Stimulated activated CD4-positive, alpha-beta T cell treated with anti-CD3 and anti-CD28 coated beads, Interleukin-15, amount 100 ng/mL, for 48 hours (primary cell): ENCODE measurements around the gene TULP4.

Experiments used
- DNase-seq, 2 donors: peaks; one replicate each; pipeline ENCODE4 v3.0.0-alpha.2; 2020; ENCODE audit warnings: low read depth in 2 of 2

Gene TULP4

GRCh38 chr6:158418501-158418900, 106.2 kb downstream of the TULP4 start:
- DNase-seq, result no peak

- DNase-seq, result no peak
Observed at GRCh38 chr6:158419339-158419909, 107.2 kb downstream of the TULP4 start.

DNA sequence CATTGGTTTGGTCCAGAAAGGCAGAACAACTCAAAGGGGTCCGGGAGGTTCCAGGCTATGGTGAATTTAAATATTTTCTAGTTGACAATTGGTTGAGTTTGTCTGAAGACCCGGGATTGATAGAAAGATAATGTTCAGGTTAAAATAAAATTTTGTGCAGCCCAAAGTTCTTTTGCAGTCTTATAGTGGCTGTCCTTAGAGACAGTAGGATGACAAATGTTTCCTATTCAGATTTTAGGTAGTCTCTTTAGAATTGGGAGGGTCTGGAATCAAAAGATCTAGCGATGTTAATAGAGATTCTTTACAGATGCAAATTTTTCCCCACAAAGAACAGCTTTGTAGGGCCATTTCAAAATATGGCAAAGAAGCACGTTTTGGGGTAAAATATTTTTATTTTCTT, 109.1 kb downstream of the TULP4 start:
- DNase-seq, result no peak

DNA sequence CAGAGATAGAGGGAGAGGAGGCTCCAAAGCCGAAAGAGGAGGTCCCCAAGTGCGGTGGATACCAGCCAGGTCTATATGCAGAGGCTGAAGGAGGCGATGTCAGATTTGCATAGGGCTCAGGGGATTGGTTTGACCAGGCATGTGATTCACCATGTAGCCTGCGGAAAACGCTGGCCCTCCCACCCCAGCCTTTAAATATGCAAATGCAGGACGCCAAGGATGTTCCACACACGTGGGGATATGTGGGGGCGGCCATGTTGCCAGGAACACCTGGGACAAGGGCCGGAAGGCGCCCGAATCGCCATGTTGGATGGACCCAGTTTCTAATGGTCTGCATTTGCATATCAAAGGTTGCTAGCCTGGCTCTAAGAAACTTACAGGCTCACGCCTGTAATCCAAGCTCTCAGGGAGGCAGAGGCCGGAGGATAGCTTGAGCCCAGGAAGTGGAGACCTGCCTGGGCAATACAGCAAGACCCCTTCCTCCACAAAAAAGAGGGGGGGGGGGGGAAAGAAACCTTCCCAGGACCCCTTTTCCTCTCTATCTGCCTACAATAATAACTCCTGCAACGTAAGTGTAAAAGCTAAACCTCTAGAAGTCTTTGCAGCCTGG, 110.5 kb downstream of the TULP4 start:
- no peak for DNase-seq

DNA sequence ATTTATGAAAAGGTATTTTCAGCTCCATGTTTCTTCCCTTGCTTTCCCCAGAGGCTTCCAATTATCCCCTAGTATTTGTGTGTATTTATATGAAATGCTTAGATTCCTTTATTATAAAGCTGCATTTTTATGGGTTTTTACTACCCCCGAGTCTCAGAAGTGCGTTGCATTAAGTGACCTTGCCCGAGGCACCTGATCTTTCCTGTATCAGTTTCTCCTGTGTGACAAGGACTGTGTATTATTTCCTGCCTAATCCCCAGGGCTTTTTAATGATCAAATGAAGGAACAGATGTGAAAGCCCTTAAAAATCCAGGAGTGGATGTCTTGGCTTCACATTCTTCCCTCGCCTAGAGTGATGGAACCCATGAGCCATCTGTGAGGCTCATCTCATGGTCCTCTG, 118.8 kb downstream of the TULP4 start:
- DNase-seq, result no peak

DNA sequence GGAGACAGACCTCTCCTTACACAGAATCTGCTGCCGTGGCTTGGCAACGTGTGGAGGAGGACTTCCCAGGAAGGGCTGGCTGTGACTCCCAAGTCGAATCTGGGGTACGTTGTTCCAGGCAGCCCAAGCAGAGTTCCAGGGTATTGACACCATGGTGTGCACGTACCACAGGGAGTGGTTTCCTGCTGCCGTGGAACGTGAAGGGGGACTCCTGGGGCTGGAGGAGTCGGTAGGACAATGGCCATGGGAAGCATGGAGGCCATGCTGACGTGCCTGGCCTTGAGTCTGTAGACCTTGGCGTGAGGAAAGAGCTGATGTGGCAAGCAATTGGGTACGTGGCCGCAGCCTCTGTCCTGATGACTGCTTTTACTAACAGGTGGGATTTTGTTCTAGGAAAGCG, 119.3 kb downstream of the TULP4 start:
- no peak for DNase-seq

- no peak for DNase-seq
Observed at GRCh38 chr6:158437571-158437970, 125.3 kb downstream of the TULP4 start.

GRCh38 chr6:158438226-158438625, 126.0 kb downstream of the TULP4 start:
- no peak for DNase-seq

DNA sequence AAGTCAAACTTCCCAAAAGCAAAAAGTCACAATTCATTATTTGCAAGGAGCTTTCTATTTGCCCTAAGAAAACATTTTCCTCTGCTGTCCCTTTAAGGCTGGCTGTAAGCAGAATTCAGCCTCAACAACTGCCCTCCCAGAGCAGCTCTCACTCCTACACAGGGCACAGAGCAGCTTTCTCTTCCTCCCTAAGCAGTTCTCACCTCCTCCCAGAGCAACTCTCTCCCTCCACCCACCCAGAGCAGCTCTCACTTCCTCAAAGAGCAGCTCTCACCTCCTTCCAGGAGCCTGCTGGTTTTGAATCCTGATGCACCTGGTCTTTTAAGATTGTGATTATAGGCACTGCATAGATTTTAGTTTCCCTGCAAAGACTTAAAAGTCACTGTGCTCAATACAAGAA, 127.0 kb downstream of the TULP4 start:
- DNase-seq, result no peak

DNA sequence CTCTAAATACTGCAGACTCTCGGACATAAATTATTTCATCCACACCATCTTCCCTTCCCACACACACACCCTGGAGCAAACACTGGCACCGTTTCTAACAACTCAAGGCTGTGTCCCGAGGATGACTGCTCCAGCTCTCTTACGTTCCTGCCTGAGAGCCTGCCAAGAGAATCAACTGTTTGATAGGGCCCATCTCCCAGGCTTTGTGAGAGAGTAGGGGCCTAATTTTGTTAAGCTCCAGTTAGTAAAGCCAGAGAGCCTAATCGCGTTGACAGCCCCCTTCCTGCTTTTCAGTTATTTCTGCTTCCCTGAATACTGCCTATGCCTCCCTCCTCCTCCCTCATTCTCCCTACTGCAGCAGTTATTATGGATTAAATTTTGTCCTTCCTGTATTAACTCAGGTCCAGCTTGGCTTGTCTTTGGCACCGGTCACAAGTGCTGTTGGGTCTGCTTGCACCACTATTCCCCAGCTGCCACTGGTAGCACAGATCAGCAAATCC, 129.5 kb downstream of the TULP4 start:
- no peak for DNase-seq

- DNase-seq, result no peak
Observed at GRCh38 chr6:158442306-158442705, 130.0 kb downstream of the TULP4 start.

- DNase-seq, result no peak
Observed at GRCh38 chr6:158445426-158446085, 133.3 kb downstream of the TULP4 start.

GRCh38 chr6:158448856-158449255, 136.6 kb downstream of the TULP4 start:
- DNase-seq, result no peak

GRCh38 chr6:158452191-158452590, 139.9 kb downstream of the TULP4 start:
- no peak for DNase-seq

DNA sequence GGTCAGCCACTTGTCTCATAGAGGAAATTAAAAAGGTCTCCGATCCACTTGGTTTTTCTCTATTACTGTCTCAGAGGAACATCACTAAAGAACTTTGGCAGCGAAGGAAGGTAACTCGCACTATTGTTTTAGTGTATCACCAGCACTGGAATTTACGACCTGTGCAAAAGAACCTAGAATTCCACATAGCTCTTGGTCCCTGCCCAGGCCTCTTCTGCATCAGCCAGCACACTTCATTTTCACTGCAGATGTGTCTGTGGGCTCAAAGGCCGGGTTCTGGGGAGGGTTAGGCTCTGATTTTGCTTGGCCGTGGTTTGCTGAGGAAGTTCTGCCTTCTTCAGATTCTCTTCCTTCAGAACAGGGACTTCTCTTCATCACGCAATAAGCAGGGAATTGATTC, 144.9 kb downstream of the TULP4 start:
- DNase-seq, result no peak

DNA sequence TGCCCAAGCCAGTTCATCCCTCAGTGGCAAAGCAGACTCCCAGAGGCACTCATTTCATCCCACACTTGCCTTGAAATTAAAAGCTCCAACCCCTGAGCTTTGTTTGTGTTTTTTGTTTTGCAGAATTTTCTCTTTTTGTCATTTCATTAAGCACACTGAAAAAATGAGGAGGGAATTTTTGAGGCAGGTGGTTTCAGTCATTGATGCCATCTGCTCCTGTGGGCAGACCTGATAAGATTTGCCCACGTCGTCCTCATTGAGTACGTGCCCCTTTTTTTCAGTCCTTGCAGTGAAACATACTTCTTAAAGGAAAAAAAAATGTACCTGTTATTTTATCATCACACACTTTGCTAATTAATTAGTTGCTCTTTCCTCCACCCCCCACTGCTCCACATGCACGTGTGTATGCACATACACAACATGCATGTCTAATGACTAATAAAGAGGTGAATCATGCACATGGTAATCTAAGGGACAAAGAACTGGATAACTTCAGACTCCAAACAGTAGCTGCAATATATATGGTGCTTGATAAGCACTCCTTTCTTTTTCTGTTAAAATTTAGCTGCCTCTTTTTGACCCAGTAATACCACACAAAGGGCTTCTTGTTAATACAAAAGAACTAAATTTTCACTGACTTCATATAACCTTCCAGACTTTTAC, 145.5 kb downstream of the TULP4 start:
- DNase-seq, result no peak

DNA sequence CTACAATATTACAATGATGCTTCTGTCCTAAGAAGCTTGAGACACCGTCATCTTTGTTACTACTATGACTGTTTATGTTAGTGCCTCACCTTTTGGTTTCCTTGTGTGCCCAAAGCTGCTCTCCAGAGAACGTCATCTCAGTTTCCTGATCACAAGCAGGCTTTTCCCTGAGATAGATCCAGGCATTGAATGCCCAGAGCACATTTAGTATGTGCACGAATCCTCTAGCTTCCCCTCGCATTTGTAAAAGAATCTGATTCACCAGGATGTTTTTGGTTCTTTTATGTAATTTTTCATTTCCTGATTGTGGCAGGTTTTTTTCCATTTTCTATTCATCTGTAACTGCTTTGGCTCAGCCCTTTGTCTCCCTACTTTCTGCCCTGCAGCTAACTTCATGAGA, 147.5 kb downstream of the TULP4 start:
- DNase-seq, result no peak

DNA sequence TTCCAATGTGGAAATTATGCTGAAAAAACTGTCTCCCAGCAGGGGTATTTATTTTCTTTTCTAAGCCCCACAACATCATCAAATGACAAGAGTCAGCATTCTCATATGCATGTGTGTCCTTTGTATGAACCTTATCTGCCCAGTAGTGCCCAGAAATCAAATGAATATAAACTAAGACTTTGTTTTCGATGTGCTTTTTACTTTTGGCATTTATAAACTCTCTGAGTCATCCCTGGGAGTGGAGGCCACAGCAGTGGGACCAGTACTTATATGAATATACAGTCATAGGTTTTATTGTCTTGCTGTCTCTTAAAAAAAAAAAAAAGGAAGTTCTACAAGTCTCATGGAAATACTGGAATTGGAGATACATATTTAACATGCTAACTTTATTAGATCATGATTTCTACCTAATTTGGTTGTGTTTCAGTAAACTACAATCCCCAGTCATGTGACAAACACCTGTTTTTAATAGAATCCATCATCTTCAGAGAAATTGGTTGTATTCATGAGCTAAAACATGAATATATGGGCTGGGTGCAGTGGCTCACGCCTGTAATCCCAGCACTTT, 148.4 kb downstream of the TULP4 start:
- no peak for DNase-seq

- DNase-seq, result no peak
Observed at GRCh38 chr6:158461954-158462353, 149.7 kb downstream of the TULP4 start.

DNA sequence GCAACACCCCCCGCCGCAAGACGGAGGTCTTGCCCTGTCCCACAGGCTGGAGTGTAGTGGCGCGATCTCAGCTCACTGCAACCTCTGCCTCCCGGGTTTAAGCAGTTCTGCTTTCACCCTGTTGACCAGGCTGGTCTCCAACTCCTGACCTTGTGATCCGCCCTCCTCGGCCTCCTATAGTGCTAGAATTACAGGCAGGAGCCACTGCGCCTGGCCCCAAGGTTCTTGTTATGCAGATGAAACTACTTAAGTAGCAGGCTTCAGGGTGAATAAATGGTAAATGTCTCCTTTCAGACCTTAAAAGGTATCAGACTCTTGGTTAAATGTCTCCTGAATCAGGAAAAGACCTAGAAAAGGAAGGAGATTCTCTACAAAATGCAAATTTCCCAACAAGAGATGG, 152.2 kb downstream of the TULP4 start:
- DNase-seq, result no peak

- no peak for DNase-seq
Observed at GRCh38 chr6:158465257-158465656, 153.0 kb downstream of the TULP4 start.

- no peak for DNase-seq
Observed at GRCh38 chr6:158465747-158466146, 153.5 kb downstream of the TULP4 start.

DNA sequence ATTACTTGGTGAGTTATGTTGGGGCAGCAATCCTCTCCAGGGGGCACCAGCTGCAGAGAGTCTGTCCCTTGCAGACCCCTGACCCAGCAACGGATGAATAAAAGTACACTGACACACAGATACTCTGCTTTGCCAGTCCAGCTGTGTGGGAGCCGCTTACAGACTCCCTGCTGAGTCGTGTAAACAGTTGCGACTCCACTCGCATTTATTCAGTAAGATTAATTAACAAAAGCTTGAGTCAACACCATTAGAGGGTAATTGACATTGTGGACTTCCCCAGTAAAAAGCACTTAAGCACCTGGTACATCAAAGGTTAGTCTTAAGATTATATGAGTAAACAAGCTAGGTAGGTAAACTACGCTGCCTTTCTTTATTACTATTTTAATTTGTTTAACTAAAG, 155.7 kb downstream of the TULP4 start:
- no peak for DNase-seq
